PC-3 (cell line): ENCODE measurements around the gene SF3B1.

Source experiments
- EZH2 ChIP-seq: fragments of 300-600 bp; sonication (generic); IDR thresholded peaks from one replicate; pipeline ENCODE4 v1.6.1; 2017; ENCODE audit warnings: antibody characterized with exemption, mild to moderate bottlenecking, low read length; ENCODE audit not compliant: unreplicated experiment
- EZH2phosphoT487 ChIP-seq: fragments of 300-600 bp; sonication (generic); IDR thresholded peaks from 2 replicates; pipeline ENCODE4 v1.6.1; 2018; ENCODE audit warnings: mild to moderate bottlenecking, antibody characterized with exemption, low read length, borderline replicate concordance
- TF ChIP-seq, protein P1 (sequence below): fragments of 300-600 bp; sonication (generic); conservative IDR thresholded peaks from 2 replicates; pipeline ENCODE4 v1.5.1; 2017; ENCODE audit warnings: antibody characterized with exemption, low read depth, mild to moderate bottlenecking, low read length

DNA sequence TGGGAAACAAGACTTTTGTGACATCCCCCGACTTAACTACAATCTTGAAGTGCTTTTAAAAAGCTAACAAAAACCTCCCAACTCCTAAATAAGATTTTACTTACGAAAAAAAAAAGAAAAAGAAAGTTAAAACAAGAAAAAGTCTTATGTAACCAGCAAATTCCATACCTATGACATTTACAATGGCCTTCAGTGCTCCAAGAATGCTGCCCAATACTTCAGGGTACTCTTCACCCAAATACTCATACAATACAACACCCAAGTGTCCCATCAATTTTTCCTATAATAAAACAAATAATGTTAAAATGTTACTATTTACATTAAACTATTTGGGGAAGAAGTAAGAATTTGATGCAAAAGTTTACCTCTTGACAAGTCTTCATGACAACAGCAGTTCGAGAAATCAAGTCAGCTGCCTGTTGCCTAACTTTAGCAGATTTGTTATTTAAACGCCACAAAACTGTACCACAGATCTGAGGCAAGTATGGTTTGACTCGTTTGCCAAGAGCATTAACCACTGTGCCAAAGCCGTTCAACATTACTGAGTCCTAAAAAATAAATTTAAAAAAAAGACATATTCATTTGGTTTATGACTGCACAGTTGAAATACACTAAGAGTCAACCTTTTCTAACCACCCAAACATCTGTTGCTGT, 34.8 kb downstream of the SF3B1 start:
- TF ChIP-seq, protein P1, sequence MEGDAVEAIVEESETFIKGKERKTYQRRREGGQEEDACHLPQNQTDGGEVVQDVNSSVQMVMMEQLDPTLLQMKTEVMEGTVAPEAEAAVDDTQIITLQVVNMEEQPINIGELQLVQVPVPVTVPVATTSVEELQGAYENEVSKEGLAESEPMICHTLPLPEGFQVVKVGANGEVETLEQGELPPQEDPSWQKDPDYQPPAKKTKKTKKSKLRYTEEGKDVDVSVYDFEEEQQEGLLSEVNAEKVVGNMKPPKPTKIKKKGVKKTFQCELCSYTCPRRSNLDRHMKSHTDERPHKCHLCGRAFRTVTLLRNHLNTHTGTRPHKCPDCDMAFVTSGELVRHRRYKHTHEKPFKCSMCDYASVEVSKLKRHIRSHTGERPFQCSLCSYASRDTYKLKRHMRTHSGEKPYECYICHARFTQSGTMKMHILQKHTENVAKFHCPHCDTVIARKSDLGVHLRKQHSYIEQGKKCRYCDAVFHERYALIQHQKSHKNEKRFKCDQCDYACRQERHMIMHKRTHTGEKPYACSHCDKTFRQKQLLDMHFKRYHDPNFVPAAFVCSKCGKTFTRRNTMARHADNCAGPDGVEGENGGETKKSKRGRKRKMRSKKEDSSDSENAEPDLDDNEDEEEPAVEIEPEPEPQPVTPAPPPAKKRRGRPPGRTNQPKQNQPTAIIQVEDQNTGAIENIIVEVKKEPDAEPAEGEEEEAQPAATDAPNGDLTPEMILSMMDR, result no peak
- TF ChIP-seq EZH2 (no peak), EZH2phosphoT487 (no peak)
